Osteoblast (primary cell): Measurements from ENCODE around the gene BZW2. TPM values are rescaled to one million over a fixed set of nuclear protein-coding genes. Genes with fewer than 3 reads are reported as not detected.
A peak's percentile ranks its signal among the peaks of the same experiment; 100 is the strongest.

Experiments used
- DNase-seq: peaks from one replicate; pipeline ENCODE4 v3.0.0; 2011; ENCODE audit warnings: low spot score, mixed read lengths; ENCODE audit not compliant: insufficient read length; ENCODE audit errors: missing footprints
- H2AFZ ChIP-seq: 2 replicates; pipeline ENCODE4 v1.6.0; 2011; ENCODE audit warnings: mild to moderate bottlenecking, low read length
- H3K27ac ChIP-seq: 2 replicates; pipeline ENCODE4 v1.5.1; 2011; ENCODE audit warnings: mild to moderate bottlenecking, low read depth, low read length, moderate library complexity
- H3K27me3 ChIP-seq: 2 replicates; pipeline ENCODE4 v1.6.0; 2012; ENCODE audit warnings: mild to moderate bottlenecking, control low read depth, inconsistent platforms, low read length, moderate library complexity; ENCODE audit not compliant: insufficient read depth
- H3K36me3 ChIP-seq: 2 replicates; pipeline ENCODE4 v1.5.1; 2011; ENCODE audit warnings: mild to moderate bottlenecking, low read length, control low read depth, moderate library complexity; ENCODE audit not compliant: insufficient read depth
- H3K4me1 ChIP-seq: 2 replicates; pipeline ENCODE4 v1.5.1; 2011; ENCODE audit warnings: mild to moderate bottlenecking, low read length, control low read depth, moderate library complexity; ENCODE audit not compliant: insufficient read depth
- H3K4me2 ChIP-seq: 2 replicates; pipeline ENCODE4 v1.6.0; 2011; ENCODE audit warnings: mild to moderate bottlenecking, low read length; ENCODE audit not compliant: insufficient read depth
- H3K4me3 ChIP-seq: fragments of 200-600 bp; sonication (generic); 3 replicates; pipeline ENCODE4 v1.5.1; 2012; ENCODE audit warnings: mild to moderate bottlenecking, low read length, inconsistent platforms; ENCODE audit not compliant: insufficient read depth
- H3K79me2 ChIP-seq: 2 replicates; pipeline ENCODE4 v1.6.0; 2012; ENCODE audit warnings: mild to moderate bottlenecking, low read length, control low read depth, inconsistent platforms; ENCODE audit not compliant: insufficient read depth
- H3K9me3 ChIP-seq: 2 replicates; pipeline ENCODE4 v1.5.1; 2011; ENCODE audit warnings: low read depth, low read length, control low read depth
- H4K20me1 ChIP-seq: 2 replicates; pipeline ENCODE4 v1.6.0; 2012; ENCODE audit warnings: mild to moderate bottlenecking, low read length, control low read depth; ENCODE audit not compliant: insufficient read depth
- total RNA-seq: library from RNA; depleted of rRNA; stranded (reverse); fragments of >200 nt; gene quantifications from 2 replicates; pipeline ENCODE4 v1.2.3, GENCODE V29; 2012
- TF ChIP-seq, protein P1 (sequence below): IDR thresholded peaks from 2 replicates; pipeline ENCODE4 v1.5.1; 2011; ENCODE audit warnings: mild to moderate bottlenecking, low read depth, low read length, moderate library complexity; ENCODE audit errors: extremely low read depth

BZW2 gene
- total RNA-seq, 1 donor, result 52.8 TPM

GRCh38 chr7:16636555-16637101 is 9.4 kb upstream of the BZW2 start:
- H4K20me1 ChIP-seq, result no peaks in the 10 kb centered on the region
- TF ChIP-seq, protein P1, sequence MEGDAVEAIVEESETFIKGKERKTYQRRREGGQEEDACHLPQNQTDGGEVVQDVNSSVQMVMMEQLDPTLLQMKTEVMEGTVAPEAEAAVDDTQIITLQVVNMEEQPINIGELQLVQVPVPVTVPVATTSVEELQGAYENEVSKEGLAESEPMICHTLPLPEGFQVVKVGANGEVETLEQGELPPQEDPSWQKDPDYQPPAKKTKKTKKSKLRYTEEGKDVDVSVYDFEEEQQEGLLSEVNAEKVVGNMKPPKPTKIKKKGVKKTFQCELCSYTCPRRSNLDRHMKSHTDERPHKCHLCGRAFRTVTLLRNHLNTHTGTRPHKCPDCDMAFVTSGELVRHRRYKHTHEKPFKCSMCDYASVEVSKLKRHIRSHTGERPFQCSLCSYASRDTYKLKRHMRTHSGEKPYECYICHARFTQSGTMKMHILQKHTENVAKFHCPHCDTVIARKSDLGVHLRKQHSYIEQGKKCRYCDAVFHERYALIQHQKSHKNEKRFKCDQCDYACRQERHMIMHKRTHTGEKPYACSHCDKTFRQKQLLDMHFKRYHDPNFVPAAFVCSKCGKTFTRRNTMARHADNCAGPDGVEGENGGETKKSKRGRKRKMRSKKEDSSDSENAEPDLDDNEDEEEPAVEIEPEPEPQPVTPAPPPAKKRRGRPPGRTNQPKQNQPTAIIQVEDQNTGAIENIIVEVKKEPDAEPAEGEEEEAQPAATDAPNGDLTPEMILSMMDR, result no peak
- no peak for DNase-seq
- peaks cover 39% of the 10 kb centered on the region for H3K79me2 ChIP-seq
- peaks cover 9% of the 10 kb centered on the region for H3K4me1 ChIP-seq
- no peak overlapping the region for H3K4me3 ChIP-seq
- no peak overlapping the region for H2AFZ ChIP-seq
- H3K36me3 ChIP-seq, result peaks cover 15% of the 10 kb centered on the region
- H3K4me2 ChIP-seq, result no peak overlapping the region
- no peak overlapping the region for H3K27ac ChIP-seq
- no peaks in the 10 kb centered on the region for H3K27me3 ChIP-seq
- no peaks in the 10 kb centered on the region for H3K9me3 ChIP-seq

GRCh38 chr7:16637379-16637778 is 8.6 kb upstream of the BZW2 start:
- Histone ChIP-seq H3K27ac (no peak overlapping the region), H3K4me3 (no peak overlapping the region), H4K20me1 (no peaks in the 10 kb centered on the region), H2AFZ (no peak overlapping the region), H3K4me1 (peaks cover 9% of the 10 kb centered on the region), H3K4me2 (no peak overlapping the region), H3K79me2 (peaks cover 46% of the 10 kb centered on the region), H3K27me3 (no peaks in the 10 kb centered on the region), H3K9me3 (no peaks in the 10 kb centered on the region), H3K36me3 (peaks cover 15% of the 10 kb centered on the region)
- DNase-seq, result no peak
- TF ChIP-seq, protein P1, result no peak

DNA sequence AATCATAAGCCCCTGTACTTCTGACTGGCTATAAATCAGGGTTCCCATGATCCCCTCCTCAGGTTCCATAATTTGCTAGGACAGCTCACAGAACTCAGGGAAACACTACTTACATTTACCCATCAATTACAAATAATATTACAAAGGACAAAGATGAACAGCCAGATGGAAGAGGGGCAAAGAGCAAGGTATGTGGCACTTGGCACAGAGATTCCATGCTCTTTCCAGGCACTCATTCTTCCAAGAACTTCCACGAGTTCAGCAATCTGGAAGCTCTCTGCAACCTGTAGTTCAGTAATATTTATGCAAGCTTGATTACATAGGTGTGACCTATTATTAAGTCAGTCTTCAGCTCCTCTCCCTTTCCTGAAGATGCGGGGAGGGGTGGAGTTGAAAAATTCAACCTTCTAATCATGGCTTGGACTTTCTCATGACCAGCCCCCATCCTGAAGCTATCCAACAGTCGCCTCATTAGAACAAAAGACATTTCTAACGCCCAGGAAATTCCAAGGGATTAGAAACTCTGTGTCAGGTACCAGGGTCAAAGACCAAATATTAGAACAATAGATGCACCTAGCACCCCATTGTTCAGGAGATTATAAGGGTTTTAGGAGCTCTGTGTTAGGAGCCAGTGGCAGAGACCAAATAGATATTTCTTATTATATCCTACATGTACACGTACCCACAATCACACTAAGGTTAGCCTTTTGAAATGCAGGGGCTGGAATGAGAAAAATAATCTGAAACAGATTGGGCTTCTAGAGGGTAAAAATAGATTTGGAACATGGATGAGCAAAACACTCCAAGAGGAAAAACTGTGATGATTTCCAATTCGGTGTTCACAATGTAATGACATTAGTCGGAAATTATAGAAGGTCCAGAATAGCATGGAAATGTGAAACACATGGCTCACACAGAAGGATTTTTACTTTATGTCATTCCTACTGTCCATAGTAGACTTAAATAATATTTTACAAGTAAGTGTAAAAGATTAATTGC is 7.4 kb upstream of the BZW2 start:
- TF ChIP-seq, protein P1, result no peak
- Histone ChIP-seq H4K20me1 (no peaks in the 10 kb centered on the region), H3K27ac (no peak overlapping the region), H3K79me2 (peaks cover 57% of the 10 kb centered on the region), H3K4me3 (no peak overlapping the region), H3K9me3 (no peaks in the 10 kb centered on the region), H3K36me3 (peaks cover 15% of the 10 kb centered on the region), H2AFZ (no peak overlapping the region), H3K4me2 (no peak overlapping the region), H3K27me3 (no peaks in the 10 kb centered on the region), H3K4me1 (peaks cover 9% of the 10 kb centered on the region)
- no peak for DNase-seq

- peak overlapping the region; percentile 91 for H3K4me3 ChIP-seq
- no peaks in the 10 kb centered on the region for H3K9me3 ChIP-seq
- H3K36me3 ChIP-seq, result no peaks in the 10 kb centered on the region
- peaks cover 87% of the 10 kb centered on the region for H3K79me2 ChIP-seq
- H4K20me1 ChIP-seq, result peaks cover 12% of the 10 kb centered on the region
- no peaks in the 10 kb centered on the region for H3K27me3 ChIP-seq
- peak overlapping the region; percentile 90 for H3K4me2 ChIP-seq
- H2AFZ ChIP-seq, result peak overlapping the region; percentile 92
- DNase-seq, result peak; percentile 56
- H3K27ac ChIP-seq, result peak overlapping the region; percentile 96
- H3K4me1 ChIP-seq, result peaks cover 29% of the 10 kb centered on the region
- TF ChIP-seq, protein P1, result no peak
Measured at GRCh38 chr7:16644157-16644556, 1.8 kb upstream of the BZW2 start.
